ENCODE results near the gene NECTIN1.

The NECTIN1 gene

DNA sequence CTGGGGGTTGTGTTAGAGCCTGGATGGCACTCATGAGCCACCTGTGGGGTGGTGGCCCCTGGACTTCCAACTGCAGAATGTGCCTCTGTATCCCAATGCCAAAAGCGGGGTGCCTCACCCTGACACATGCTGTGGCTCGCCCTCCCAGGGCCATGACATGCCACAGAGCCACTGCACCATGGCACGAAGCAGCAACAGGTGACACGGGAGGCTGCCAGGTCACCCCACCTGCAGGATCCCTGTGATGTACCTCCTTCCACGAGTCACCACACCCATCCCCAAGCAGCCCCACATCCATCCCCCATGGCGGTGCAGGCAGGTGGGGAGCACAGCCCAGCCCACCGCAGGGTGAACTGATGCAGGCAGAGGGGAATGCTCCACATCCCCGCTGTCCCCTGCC is 14.8 kb downstream of the NECTIN1 start:
- Histone ChIP-seq H3K79me2 (ENCODE audit: low read length) (peaks cover 94% of the 10 kb centered on the region), H3K4me1 (ENCODE audit: low read length) (no peaks in the 10 kb centered on the region), H3K9me3 (replicated peaks; ENCODE audit: insufficient read depth, low read length) (no peaks in the 10 kb centered on the region)

DNA sequence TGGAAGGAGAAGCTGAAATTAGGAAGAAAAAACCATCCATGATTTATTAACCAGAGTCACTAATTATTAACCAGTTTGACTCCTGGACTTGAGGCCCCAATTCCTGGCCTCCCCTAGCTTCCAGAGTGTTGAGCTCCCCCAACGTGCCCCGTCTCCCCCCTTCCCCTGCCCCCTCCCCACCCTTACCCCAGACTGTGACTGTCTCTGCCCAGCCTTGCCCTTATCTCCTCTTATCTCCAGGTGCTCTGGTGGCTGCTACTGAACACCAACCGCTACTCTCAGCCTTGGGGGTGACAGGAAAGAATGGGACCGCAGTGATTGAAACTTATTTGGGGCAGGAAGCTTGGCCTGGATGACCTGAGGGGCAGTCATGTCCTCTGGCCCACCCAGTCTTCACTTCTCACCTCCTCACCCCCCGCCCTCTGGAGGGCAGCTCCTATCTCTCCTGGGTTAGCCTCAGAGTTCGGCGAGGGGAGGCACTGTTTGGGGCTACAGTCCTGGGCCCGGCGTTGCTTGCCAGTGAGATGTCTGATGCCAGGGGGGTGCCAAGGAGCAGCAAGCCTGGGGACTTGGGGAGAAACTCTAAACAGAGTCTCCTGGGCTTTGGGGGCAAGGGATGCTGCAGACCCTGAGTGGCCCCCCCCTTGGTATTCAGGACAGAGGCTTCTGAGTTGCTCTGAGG is 15.5 kb downstream of the NECTIN1 start:
- no peaks in the 10 kb centered on the region for H3K9me2 ChIP-seq (replicated peaks; ENCODE audit: insufficient read depth, low read length)
- H3K4me2 ChIP-seq (ENCODE audit: low read depth, low read length) = no peak overlapping the region
- H2AFZ ChIP-seq (ENCODE audit: low read length) = no peak overlapping the region
- no peaks in the 10 kb centered on the region for H3F3A ChIP-seq (ENCODE audit: insufficient read depth, low read length)
- H3K9ac ChIP-seq (ENCODE audit: low read length) = no peak overlapping the region
- no peak for DNase-seq
- H3K4me3 ChIP-seq (ENCODE audit: low read length) = no peak overlapping the region
- no peaks in the 10 kb centered on the region for H3K36me3 ChIP-seq (replicated peaks; ENCODE audit: insufficient read depth, low read length)
- no peaks in the 10 kb centered on the region for H3K9me3 ChIP-seq (replicated peaks; ENCODE audit: insufficient read depth, low read length)
- H3K79me2 ChIP-seq (ENCODE audit: low read length) = peaks cover 94% of the 10 kb centered on the region
- no peaks in the 10 kb centered on the region for H3K4me1 ChIP-seq (ENCODE audit: low read length)
- TF ChIP-seq EZH2 (optimal IDR thresholded peaks at IDR 0.05; ENCODE audit: low read depth, low read length) (no peak), EZH2phosphoT487 (IDR thresholded peaks at IDR 0.05; ENCODE audit: low read length) (no peak)
- TF ChIP-seq, protein P1, sequence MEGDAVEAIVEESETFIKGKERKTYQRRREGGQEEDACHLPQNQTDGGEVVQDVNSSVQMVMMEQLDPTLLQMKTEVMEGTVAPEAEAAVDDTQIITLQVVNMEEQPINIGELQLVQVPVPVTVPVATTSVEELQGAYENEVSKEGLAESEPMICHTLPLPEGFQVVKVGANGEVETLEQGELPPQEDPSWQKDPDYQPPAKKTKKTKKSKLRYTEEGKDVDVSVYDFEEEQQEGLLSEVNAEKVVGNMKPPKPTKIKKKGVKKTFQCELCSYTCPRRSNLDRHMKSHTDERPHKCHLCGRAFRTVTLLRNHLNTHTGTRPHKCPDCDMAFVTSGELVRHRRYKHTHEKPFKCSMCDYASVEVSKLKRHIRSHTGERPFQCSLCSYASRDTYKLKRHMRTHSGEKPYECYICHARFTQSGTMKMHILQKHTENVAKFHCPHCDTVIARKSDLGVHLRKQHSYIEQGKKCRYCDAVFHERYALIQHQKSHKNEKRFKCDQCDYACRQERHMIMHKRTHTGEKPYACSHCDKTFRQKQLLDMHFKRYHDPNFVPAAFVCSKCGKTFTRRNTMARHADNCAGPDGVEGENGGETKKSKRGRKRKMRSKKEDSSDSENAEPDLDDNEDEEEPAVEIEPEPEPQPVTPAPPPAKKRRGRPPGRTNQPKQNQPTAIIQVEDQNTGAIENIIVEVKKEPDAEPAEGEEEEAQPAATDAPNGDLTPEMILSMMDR (IDR thresholded peaks at IDR 0.05; ENCODE audit: low read length) = no peak
- H3K27me3 ChIP-seq (replicated peaks; ENCODE audit: insufficient read depth, low read length) = no peaks in the 10 kb centered on the region
- peaks cover 18% of the 10 kb centered on the region for H4K20me1 ChIP-seq (ENCODE audit: insufficient read depth, low read length)
- no peak overlapping the region for H3K27ac ChIP-seq (ENCODE audit: low read length)

More for the DNA sequence above, 14.8 kb downstream of the NECTIN1 start:
- H3K4me3 ChIP-seq (ENCODE audit: low read length) = no peak overlapping the region
- H4K20me1 ChIP-seq (ENCODE audit: insufficient read depth, low read length) = peaks cover 18% of the 10 kb centered on the region
- H3F3A ChIP-seq (ENCODE audit: insufficient read depth, low read length) = no peaks in the 10 kb centered on the region
- H3K36me3 ChIP-seq (replicated peaks; ENCODE audit: insufficient read depth, low read length) = no peaks in the 10 kb centered on the region
- H3K9ac ChIP-seq (ENCODE audit: low read length) = no peak overlapping the region
- no peak overlapping the region for H3K27ac ChIP-seq (ENCODE audit: low read length)
- no peak overlapping the region for H3K4me2 ChIP-seq (ENCODE audit: low read depth, low read length)
- no peaks in the 10 kb centered on the region for H3K9me2 ChIP-seq (replicated peaks; ENCODE audit: insufficient read depth, low read length)
- H2AFZ ChIP-seq (ENCODE audit: low read length) = no peak overlapping the region
- TF ChIP-seq EZH2phosphoT487 (IDR thresholded peaks at IDR 0.05; ENCODE audit: low read length) (no peak), EZH2 (optimal IDR thresholded peaks at IDR 0.05; ENCODE audit: low read depth, low read length) (no peak)
- TF ChIP-seq, protein P1 (IDR thresholded peaks at IDR 0.05; ENCODE audit: low read length) = no peak
- no peaks in the 10 kb centered on the region for H3K27me3 ChIP-seq (replicated peaks; ENCODE audit: insufficient read depth, low read length)
- no peak for DNase-seq

DNA sequence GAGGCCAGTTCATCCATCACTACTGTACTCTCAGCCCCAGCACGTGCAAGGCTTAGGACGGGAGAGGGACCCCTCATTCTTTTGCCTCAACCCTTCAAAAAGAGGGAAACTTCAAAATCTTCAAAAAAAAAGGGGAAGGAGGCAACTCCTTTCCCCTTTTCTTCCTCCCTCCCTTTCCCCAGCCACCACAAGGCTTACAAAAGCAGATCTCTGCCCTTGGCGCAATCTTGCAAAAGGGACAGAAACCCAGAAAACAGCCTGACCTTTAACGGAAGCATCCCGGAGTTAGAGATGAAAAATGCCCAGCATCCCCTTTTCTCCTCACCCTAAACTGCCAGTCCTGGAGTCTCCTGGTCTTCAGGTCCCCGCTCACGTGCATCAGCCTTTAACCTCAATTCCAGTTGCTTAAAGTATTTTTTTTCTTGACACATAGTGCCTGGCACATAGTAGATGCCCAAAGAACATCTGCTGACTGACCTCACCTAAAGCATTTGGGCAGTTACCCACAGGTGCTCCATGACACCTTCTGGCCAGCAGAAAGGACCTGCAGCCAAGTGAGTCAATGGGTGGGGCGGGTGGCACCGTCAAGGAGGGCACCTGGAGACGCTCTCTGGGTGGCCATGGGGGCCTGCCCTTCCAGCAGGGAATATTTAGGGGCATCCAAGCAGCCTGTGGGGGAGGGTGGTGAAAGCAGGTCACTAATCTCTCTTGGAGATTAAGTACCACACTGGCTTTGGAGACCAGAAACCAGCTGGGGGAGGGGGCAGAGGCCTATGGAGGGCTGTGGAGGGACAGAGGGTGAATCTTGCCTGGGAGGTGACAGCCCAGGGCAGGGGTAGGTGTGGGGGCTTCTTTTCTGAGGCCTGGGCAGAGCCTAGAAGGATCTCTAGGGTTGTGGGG is 16.3 kb downstream of the NECTIN1 start:
- H3K9me3 ChIP-seq (replicated peaks; ENCODE audit: insufficient read depth, low read length) = no peaks in the 10 kb centered on the region
- H3K79me2 ChIP-seq (ENCODE audit: low read length) = peaks cover 94% of the 10 kb centered on the region
- H4K20me1 ChIP-seq (ENCODE audit: insufficient read depth, low read length) = peaks cover 18% of the 10 kb centered on the region

More for the DNA sequence above, 16.3 kb downstream of the NECTIN1 start:
- no peak for DNase-seq
- no peaks in the 10 kb centered on the region for H3K27me3 ChIP-seq (replicated peaks; ENCODE audit: insufficient read depth, low read length)
- no peak overlapping the region for H3K4me2 ChIP-seq (ENCODE audit: low read depth, low read length)
- no peak overlapping the region for H3K4me3 ChIP-seq (ENCODE audit: low read length)
- no peak overlapping the region for H3K9ac ChIP-seq (ENCODE audit: low read length)
- H3K9me2 ChIP-seq (replicated peaks; ENCODE audit: insufficient read depth, low read length) = no peaks in the 10 kb centered on the region
- no peaks in the 10 kb centered on the region for H3F3A ChIP-seq (ENCODE audit: insufficient read depth, low read length)
- no peaks in the 10 kb centered on the region for H3K4me1 ChIP-seq (ENCODE audit: low read length)
- TF ChIP-seq, protein P1 (IDR thresholded peaks at IDR 0.05; ENCODE audit: low read length) = no peak
- TF ChIP-seq EZH2 (optimal IDR thresholded peaks at IDR 0.05; ENCODE audit: low read depth, low read length) (no peak), EZH2phosphoT487 (IDR thresholded peaks at IDR 0.05; ENCODE audit: low read length) (no peak)
- H3K36me3 ChIP-seq (replicated peaks; ENCODE audit: insufficient read depth, low read length) = no peaks in the 10 kb centered on the region
- H3K27ac ChIP-seq (ENCODE audit: low read length) = no peak overlapping the region
- no peak overlapping the region for H2AFZ ChIP-seq (ENCODE audit: low read length)

Data from MM.1S (cell line).